ENCODE measurements around the gene TIMM8A.

GRCh38 chrX:101383679-101384205 lies 35.2 kb upstream of the TIMM8A start:
- TF ChIP-seq POLR2A (IDR thresholded peaks at IDR 0.05), result no peak
- TF ChIP-seq, protein P1, sequence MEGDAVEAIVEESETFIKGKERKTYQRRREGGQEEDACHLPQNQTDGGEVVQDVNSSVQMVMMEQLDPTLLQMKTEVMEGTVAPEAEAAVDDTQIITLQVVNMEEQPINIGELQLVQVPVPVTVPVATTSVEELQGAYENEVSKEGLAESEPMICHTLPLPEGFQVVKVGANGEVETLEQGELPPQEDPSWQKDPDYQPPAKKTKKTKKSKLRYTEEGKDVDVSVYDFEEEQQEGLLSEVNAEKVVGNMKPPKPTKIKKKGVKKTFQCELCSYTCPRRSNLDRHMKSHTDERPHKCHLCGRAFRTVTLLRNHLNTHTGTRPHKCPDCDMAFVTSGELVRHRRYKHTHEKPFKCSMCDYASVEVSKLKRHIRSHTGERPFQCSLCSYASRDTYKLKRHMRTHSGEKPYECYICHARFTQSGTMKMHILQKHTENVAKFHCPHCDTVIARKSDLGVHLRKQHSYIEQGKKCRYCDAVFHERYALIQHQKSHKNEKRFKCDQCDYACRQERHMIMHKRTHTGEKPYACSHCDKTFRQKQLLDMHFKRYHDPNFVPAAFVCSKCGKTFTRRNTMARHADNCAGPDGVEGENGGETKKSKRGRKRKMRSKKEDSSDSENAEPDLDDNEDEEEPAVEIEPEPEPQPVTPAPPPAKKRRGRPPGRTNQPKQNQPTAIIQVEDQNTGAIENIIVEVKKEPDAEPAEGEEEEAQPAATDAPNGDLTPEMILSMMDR (IDR thresholded peaks at IDR 0.05), result no peak

Data from lower leg skin (tissue), 3 donors.